Keratinocyte (primary cell): ENCODE results near the gene ETV7. TPM values are rescaled to one million over a fixed set of nuclear protein-coding genes. Genes with fewer than 3 reads are reported as not detected.
A peak's percentile ranks its signal among the peaks of the same experiment; 100 is the strongest.

Source experiments
- DNase-seq: peaks from one replicate; pipeline ENCODE4 v3.0.0-alpha.2; 2011; ENCODE audit warnings: low read depth, missing footprints, low spot score
- FAIRE-seq: peaks from 2 replicates; lab custom pipeline; 2011; peaks lifted over from hg19 to GRCh38; lab: Jason Lieb, UNC
- H2AFZ ChIP-seq: 2 replicates; pipeline ENCODE4 v1.6.0; 2012; ENCODE audit warnings: low read length, control low read depth, inconsistent platforms; ENCODE audit not compliant: control insufficient read depth
- H3K27ac ChIP-seq: 2 replicates; pipeline ENCODE4 v1.5.1; 2011; ENCODE audit warnings: low read length; ENCODE audit not compliant: control insufficient read depth, insufficient read depth
- H3K27me3 ChIP-seq: 3 replicates; pipeline ENCODE4 v1.6.0; 2011; ENCODE audit warnings: low read length; ENCODE audit not compliant: control insufficient read depth, insufficient read depth; ENCODE audit errors: extremely low read depth
- H3K36me3 ChIP-seq, 2 experiments: 2 replicates in 1 of 2; 3 replicates in 1 of 2; pipeline ENCODE4 v1.5.1; 2011; ENCODE audit warnings: low read length in 2 of 2, mild to moderate bottlenecking in 1 of 2; ENCODE audit not compliant: control insufficient read depth in 2 of 2, insufficient read depth in 2 of 2; ENCODE audit errors: extremely low read depth in 1 of 2
- H3K4me1 ChIP-seq: 3 replicates; pipeline ENCODE4 v1.5.1; 2011; ENCODE audit warnings: low read length; ENCODE audit not compliant: control insufficient read depth, insufficient read depth; ENCODE audit errors: extremely low read depth
- H3K4me2 ChIP-seq: 3 replicates; pipeline ENCODE4 v1.6.0; 2011; ENCODE audit warnings: low read depth, low read length; ENCODE audit not compliant: control insufficient read depth, insufficient read depth; ENCODE audit errors: extremely low read depth
- H3K4me3 ChIP-seq, 3 experiments: fragments of 200-600 bp in 1 of 3; sonication (generic) in 1 of 3; 2 replicates in 2 of 3; 3 replicates in 1 of 3; pipeline ENCODE4 v1.5.1; 2011 to 2016; ENCODE audit warnings: low read length in 3 of 3, mild to moderate bottlenecking in 3 of 3, control low read depth in 2 of 3, inconsistent platforms in 1 of 3, low read depth in 1 of 3, mixed read lengths in 1 of 3, mixed run types in 1 of 3, moderate library complexity in 1 of 3; ENCODE audit not compliant: control insufficient read depth in 2 of 3, insufficient read depth in 2 of 3; ENCODE audit errors: extremely low read depth in 1 of 3
- H3K79me2 ChIP-seq: 2 replicates; pipeline ENCODE4 v1.6.0; 2012; ENCODE audit warnings: low read length; ENCODE audit not compliant: control insufficient read depth, insufficient read depth
- H3K9ac ChIP-seq: 3 replicates; pipeline ENCODE4 v1.6.0; 2011; ENCODE audit warnings: low read length; ENCODE audit not compliant: control insufficient read depth, insufficient read depth; ENCODE audit errors: extremely low read depth
- H3K9me1 ChIP-seq: 3 replicates; pipeline ENCODE4 v1.6.0; 2011; ENCODE audit warnings: low read length; ENCODE audit not compliant: control insufficient read depth, insufficient read depth; ENCODE audit errors: extremely low read depth
- H3K9me3 ChIP-seq: 2 replicates; pipeline ENCODE4 v1.5.1; 2012; ENCODE audit warnings: low read depth, low read length; ENCODE audit not compliant: control insufficient read depth
- H4K20me1 ChIP-seq: 3 replicates; pipeline ENCODE4 v1.6.0; 2011; ENCODE audit warnings: low read length; ENCODE audit not compliant: control insufficient read depth, insufficient read depth; ENCODE audit errors: extremely low read depth
- CTCF ChIP-seq, 3 experiments: IDR thresholded peaks in 1 of 3; conservative IDR thresholded peaks in 1 of 3; optimal IDR thresholded peaks in 1 of 3; 2 replicates in 2 of 3; 3 replicates in 1 of 3; pipeline versions ENCODE3 to v1.5.1; 2011; ENCODE audit warnings: low read length in 3 of 3, mild to moderate bottlenecking in 3 of 3, moderate library complexity in 2 of 3, control low read depth in 1 of 3, inconsistent platforms in 1 of 3; ENCODE audit not compliant: insufficient read depth in 2 of 3; ENCODE audit errors: extremely low read depth in 1 of 3
- EZH2 ChIP-seq: IDR thresholded peaks from one replicate; pipeline ENCODE4 v1.6.1; 2012; ENCODE audit warnings: inconsistent platforms, mild to moderate bottlenecking, low read length, moderate library complexity
- dilution Hi-C: fragments of 300-500 bp; cut with MboI; formaldehyde crosslinking; loops from one replicate; pipeline ENCODE4 v1.7.0; 2020; ENCODE audit warnings: low sequenced_read_pairs; ENCODE audit not compliant: extremely low pct_ligation_motif_present
- polyA plus RNA-seq, 5 experiments: library from polyadenylated mRNA; depleted of rRNA in 3 of 5; stranded (reverse) in 3 of 5; stranded (forward) in 1 of 5; unstranded in 1 of 5; fragments of >200 nt; gene quantifications; 1 replicate in 1 of 5; 2 replicates in 3 of 5; 3 replicates in 1 of 5; pipeline versions ENCODE4 v1.2.1 to v1.2.3, GENCODE V29; 2011 to 2012; ENCODE audit warnings: missing spikeins in 2 of 5, low read depth in 1 of 5, low replicate concordance in 1 of 5

ETV7 gene
- polyA plus RNA-seq, 1 donor (not counting 4 experiments of a cell fraction or from before 2014, with no cell fraction given) = 0.22 TPM

DNA sequence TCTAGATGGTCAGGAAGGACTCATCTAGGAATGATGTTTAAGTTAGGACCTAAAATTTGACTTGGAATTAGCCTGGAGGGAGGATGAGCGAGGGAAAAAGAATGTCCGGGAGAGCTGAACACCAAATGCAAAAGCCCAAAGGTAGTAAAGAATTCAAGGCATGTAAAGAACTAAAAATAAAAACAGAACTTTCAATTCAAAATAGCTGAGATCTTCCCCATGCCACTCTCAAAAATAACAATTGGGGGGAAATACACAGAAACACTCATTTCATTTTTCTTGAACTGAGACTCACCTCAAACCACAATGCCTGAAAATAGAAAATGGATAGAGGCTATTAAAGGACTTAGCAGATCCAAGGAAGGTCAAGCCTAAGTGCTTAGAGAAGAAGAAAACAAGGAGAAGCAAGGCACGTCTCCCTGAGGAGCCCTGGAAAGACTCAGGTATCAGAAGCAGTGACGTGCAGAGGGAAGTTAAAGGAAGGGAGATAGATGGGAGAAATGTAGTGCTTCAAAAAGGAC lies 44.7 kb upstream of the ETV7 start:
- Histone ChIP-seq H4K20me1 (no peaks in the 10 kb centered on the region), H3K4me1 (peaks cover 10% of the 10 kb centered on the region), H3K4me3 (peak overlapping the region in 1 of 3 experiments; percentile 15), H2AFZ (peak overlapping the region; percentile 24), H3K9me1 (no peaks in the 10 kb centered on the region), H3K27ac (no peak overlapping the region), H3K4me2 (peak overlapping the region; percentile 29), H3K36me3 (no peaks in the 10 kb centered on the region), H3K27me3 (no peaks in the 10 kb centered on the region), H3K9ac (no peak overlapping the region), H3K9me3 (no peaks in the 10 kb centered on the region), H3K79me2 (no peaks in the 10 kb centered on the region)
- no peak for DNase-seq
- FAIRE-seq = peak; percentile 13
- TF ChIP-seq CTCF (optimal IDR thresholded peaks at IDR 0.05 in 1 of 3, IDR thresholded peaks at IDR 0.05 in 1 of 3, conservative IDR thresholded peaks at IDR 0.05 in 1 of 3; ENCODE audit: extremely low read depth in 1 of 3, insufficient read depth in 2 of 3, low read length in 3 of 3) = no peak
- no peak for TF ChIP-seq EZH2
- dilution Hi-C loops = no loop called here

DNA sequence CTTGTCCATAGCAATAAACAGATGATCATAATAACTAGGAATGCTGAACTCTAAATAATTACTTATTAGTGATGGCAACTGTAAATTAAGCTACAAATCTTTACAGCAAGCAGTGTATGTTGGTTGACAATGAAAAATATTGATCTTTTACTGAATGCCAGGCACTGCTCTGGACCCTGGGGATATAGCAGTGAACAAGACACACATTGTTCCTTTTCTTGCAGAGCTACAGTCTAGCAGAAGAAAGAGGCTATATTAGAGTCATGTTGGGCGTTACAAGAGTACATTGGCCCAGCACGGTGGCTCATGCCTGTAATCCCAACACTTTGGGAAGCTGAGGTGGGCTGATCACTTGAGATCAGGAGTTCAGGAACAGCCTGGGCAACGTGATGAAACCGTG lies 43.7 kb upstream of the ETV7 start:
- Histone ChIP-seq H3K9ac (no peak overlapping the region), H3K36me3 (no peaks in the 10 kb centered on the region), H3K27me3 (no peaks in the 10 kb centered on the region), H3K27ac (no peak overlapping the region), H3K79me2 (no peaks in the 10 kb centered on the region), H3K4me2 (no peak overlapping the region), H3K4me1 (peaks cover 10% of the 10 kb centered on the region), H3K9me3 (no peaks in the 10 kb centered on the region), H3K9me1 (no peaks in the 10 kb centered on the region), H3K4me3 (no peak overlapping the region), H4K20me1 (no peaks in the 10 kb centered on the region), H2AFZ (no peak overlapping the region)
- dilution Hi-C loops = no loop called here
- no peak for DNase-seq
- TF ChIP-seq EZH2 (no peak), CTCF (optimal IDR thresholded peaks at IDR 0.05 in 1 of 3, IDR thresholded peaks at IDR 0.05 in 1 of 3, conservative IDR thresholded peaks at IDR 0.05 in 1 of 3; ENCODE audit: extremely low read depth in 1 of 3, insufficient read depth in 2 of 3, low read length in 3 of 3) (no peak)
- no peak for FAIRE-seq
